ENCODE measurements around the gene COL5A2.

Gene COL5A2

DNA sequence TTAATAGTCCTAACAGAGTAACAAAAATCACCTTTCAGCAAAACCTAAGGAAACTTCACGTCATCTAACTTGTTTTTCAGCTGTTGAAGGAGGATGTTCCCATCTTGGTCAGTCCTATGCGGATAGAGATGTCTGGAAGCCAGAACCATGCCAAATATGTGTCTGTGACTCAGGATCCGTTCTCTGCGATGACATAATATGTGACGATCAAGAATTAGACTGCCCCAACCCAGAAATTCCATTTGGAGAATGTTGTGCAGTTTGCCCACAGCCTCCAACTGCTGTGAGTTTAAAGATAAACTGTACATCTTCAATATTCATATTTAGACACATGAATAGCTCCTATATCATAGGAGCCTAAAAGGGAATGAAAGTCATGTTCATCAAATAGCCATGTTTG lies 194.9 kb downstream of the COL5A2 start:
- DNase-seq, result no peak

DNA sequence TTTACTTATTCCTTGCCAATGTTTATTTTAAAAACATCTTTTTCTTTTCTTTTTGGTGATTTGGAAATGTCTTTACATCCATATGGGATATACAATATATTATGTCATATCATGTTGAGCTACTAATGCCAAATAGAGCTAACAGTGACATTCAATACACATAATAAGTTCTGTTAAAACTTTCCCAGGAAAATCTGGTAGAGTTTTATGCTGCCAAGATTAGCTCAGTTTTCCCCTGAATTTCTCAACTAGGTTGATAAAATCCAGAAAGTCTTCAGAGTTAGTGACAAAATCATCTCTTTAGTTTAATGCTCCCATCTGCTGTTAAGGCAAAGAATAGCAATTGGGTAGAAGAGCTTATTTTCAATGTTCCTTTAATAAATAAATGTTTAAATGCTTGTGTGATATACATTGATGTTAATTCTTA lies 195.5 kb downstream of the COL5A2 start:
- no peak for DNase-seq

DNA sequence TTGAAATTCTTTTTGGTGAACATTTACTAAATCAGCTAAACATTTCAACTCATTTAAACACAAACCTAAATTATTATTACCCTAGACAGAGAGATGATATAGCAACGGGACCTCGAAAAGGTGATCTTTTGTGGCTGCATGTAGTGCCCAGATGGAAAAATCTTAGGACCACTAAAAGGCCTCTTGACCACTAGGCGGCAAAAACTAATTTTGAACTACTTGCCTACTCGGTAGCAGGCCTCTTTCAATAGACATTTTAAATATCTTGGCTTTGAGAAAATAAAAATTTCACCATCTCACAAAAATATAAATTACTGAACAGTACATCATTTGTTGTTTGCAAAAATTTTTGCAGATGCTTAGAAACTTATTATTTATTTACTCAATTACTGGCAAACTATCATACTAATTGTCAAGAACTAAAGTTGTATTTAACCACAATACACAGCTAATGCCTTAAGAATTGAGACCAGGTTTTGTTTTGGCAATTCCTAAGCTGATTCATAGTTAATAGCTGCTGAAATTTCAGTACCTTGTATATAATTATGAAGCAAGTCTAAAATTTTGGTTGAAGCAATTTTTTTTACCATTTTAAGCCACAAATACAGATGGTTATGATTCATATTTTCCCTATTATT lies 196.0 kb downstream of the COL5A2 start:
- no peak for DNase-seq

All from activated gamma-delta T cell treated with Interleukin-2 at 50 U/mL for 16 hours (primary cell).